HTERT RPE-1 (cell line): ENCODE measurements around the gene TRAT1.
"Not testable (repeated sequence)": the region's sequence is repeated elsewhere in the genome, so short reads cannot be mapped to it uniquely, and the experiment has no call there.

ENCODE experiments used
- in situ Hi-C: fragments of 300-500 bp; cut with MboI; formaldehyde crosslinking; loops from 4 replicates; pipeline ENCODE4 v1.14.3; 2020; ENCODE audit warnings: low sequenced_read_pairs

Gene TRAT1

GRCh38 chr3:108822123-108822897 lies at the start of gene TRAT1:
TSS of gene TRAT1 (plus strand) at chr3:108822786. CDS start at chr3:108822928, 142 bp downstream.
- in situ Hi-C loops, result no loop called here

GRCh38 chr3:108775649-108776048 lies 46.9 kb upstream of the TRAT1 start:
- in situ Hi-C loops, result no loop called here

- in situ Hi-C loops, result no loop called here
These were observed 43.1 kb upstream of the TRAT1 start for GRCh38 chr3:108779496-108779895.

- in situ Hi-C loops, result no loop called here
These were observed 42.4 kb upstream of the TRAT1 start for GRCh38 chr3:108780235-108780634.

- in situ Hi-C loops, result no loop called here
These were observed 31.1 kb upstream of the TRAT1 start for GRCh38 chr3:108791473-108791872.

- in situ Hi-C loops, result no loop called here
These were observed 18.1 kb upstream of the TRAT1 start for GRCh38 chr3:108804437-108804836.

- in situ Hi-C loops, result no loop called here
These were observed 17.6 kb upstream of the TRAT1 start for GRCh38 chr3:108804966-108805365.

GRCh38 chr3:108806316-108806715 lies 16.3 kb upstream of the TRAT1 start:
- in situ Hi-C loops, result no loop called here

GRCh38 chr3:108818404-108818803 lies 4.2 kb upstream of the TRAT1 start:
- in situ Hi-C loops, result no loop called here

GRCh38 chr3:108820586-108820985 lies 2.0 kb upstream of the TRAT1 start:
- in situ Hi-C loops, result no loop called here

GRCh38 chr3:108823227-108823626 lies 641 bp downstream of the TRAT1 start:
- in situ Hi-C loops, result no loop called here

- in situ Hi-C loops, result not testable (repeated sequence)
These were observed 1.2 kb downstream of the TRAT1 start for GRCh38 chr3:108823803-108824202.

GRCh38 chr3:108826309-108827187 lies 4.0 kb downstream of the TRAT1 start:
- in situ Hi-C loops, result no loop called here

GRCh38 chr3:108830381-108830780 lies 7.8 kb downstream of the TRAT1 start:
- in situ Hi-C loops, result no loop called here

GRCh38 chr3:108830991-108831614 lies 8.5 kb downstream of the TRAT1 start:
- in situ Hi-C loops, result no loop called here

GRCh38 chr3:108833611-108834010 lies 11.0 kb downstream of the TRAT1 start:
- in situ Hi-C loops, result no loop called here

- in situ Hi-C loops, result no loop called here
These were observed 12.0 kb downstream of the TRAT1 start for GRCh38 chr3:108834551-108834950.

- in situ Hi-C loops, result no loop called here
These were observed 12.5 kb downstream of the TRAT1 start for GRCh38 chr3:108835101-108835500.

- in situ Hi-C loops, result no loop called here
These were observed 15.8 kb downstream of the TRAT1 start for GRCh38 chr3:108838436-108838835.

- in situ Hi-C loops, result no loop called here
These were observed 23.2 kb downstream of the TRAT1 start for GRCh38 chr3:108845709-108846293.

GRCh38 chr3:108847187-108847586 lies 24.6 kb downstream of the TRAT1 start:
- in situ Hi-C loops, result no loop called here
